Keratinocyte (primary cell): ENCODE measurements around the gene SLC12A9.

Experiments
- EZH2 ChIP-seq: IDR thresholded peaks from one replicate; pipeline ENCODE4 v1.6.1; 2012; ENCODE audit warnings: inconsistent platforms, mild to moderate bottlenecking, low read length, moderate library complexity
- TF ChIP-seq, protein P1 (sequence below), 3 experiments: IDR thresholded peaks in 1 of 3; conservative IDR thresholded peaks in 1 of 3; optimal IDR thresholded peaks in 1 of 3; 2 replicates in 2 of 3; 3 replicates in 1 of 3; pipeline versions ENCODE3 to v1.5.1; 2011; ENCODE audit warnings: low read length in 3 of 3, mild to moderate bottlenecking in 3 of 3, moderate library complexity in 2 of 3, control low read depth in 1 of 3, inconsistent platforms in 1 of 3; ENCODE audit not compliant: insufficient read depth in 2 of 3; ENCODE audit errors: extremely low read depth in 1 of 3

DNA sequence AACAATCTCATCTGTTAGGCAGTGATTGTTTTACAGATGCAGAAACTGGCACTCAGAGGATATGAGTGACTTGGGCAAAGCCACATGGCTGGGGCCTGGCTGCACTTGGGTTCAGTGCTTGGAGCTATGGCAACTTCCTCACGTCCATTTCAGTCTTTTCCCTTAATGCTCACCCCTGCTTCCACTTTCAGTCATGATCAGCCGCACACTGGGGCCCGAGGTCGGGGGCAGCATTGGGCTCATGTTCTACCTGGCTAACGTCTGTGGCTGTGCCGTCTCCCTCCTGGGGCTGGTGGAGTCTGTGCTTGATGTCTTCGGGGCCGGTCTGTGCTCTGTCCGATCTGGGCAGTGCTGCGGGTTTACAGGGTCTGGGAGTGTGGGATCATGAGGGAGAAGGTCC lies 3.0 kb downstream of the SLC12A9 start:
- TF ChIP-seq, protein P1, sequence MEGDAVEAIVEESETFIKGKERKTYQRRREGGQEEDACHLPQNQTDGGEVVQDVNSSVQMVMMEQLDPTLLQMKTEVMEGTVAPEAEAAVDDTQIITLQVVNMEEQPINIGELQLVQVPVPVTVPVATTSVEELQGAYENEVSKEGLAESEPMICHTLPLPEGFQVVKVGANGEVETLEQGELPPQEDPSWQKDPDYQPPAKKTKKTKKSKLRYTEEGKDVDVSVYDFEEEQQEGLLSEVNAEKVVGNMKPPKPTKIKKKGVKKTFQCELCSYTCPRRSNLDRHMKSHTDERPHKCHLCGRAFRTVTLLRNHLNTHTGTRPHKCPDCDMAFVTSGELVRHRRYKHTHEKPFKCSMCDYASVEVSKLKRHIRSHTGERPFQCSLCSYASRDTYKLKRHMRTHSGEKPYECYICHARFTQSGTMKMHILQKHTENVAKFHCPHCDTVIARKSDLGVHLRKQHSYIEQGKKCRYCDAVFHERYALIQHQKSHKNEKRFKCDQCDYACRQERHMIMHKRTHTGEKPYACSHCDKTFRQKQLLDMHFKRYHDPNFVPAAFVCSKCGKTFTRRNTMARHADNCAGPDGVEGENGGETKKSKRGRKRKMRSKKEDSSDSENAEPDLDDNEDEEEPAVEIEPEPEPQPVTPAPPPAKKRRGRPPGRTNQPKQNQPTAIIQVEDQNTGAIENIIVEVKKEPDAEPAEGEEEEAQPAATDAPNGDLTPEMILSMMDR (optimal IDR thresholded peaks at IDR 0.05 in 1 of 3, IDR thresholded peaks at IDR 0.05 in 1 of 3, conservative IDR thresholded peaks at IDR 0.05 in 1 of 3; ENCODE audit: extremely low read depth in 1 of 3, insufficient read depth in 2 of 3, low read length in 3 of 3), result no peak
- TF ChIP-seq EZH2, result no peak
